CD4-positive, alpha-beta T cell treated with Interleukin-1 beta for 1 hour (primary cell): ENCODE measurements around the gene HFE.
"Not testable (repeated sequence)": the region's sequence is repeated elsewhere in the genome, so short reads cannot be mapped to it uniquely, and the experiment has no call there.

ENCODE experiments used
- DNase-seq, 2 donors: peaks; one replicate each; pipeline ENCODE4 v3.0.0-alpha.2; 2020 to 2022

Gene HFE, protein sequence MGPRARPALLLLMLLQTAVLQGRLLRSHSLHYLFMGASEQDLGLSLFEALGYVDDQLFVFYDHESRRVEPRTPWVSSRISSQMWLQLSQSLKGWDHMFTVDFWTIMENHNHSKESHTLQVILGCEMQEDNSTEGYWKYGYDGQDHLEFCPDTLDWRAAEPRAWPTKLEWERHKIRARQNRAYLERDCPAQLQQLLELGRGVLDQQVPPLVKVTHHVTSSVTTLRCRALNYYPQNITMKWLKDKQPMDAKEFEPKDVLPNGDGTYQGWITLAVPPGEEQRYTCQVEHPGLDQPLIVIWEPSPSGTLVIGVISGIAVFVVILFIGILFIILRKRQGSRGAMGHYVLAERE

DNA sequence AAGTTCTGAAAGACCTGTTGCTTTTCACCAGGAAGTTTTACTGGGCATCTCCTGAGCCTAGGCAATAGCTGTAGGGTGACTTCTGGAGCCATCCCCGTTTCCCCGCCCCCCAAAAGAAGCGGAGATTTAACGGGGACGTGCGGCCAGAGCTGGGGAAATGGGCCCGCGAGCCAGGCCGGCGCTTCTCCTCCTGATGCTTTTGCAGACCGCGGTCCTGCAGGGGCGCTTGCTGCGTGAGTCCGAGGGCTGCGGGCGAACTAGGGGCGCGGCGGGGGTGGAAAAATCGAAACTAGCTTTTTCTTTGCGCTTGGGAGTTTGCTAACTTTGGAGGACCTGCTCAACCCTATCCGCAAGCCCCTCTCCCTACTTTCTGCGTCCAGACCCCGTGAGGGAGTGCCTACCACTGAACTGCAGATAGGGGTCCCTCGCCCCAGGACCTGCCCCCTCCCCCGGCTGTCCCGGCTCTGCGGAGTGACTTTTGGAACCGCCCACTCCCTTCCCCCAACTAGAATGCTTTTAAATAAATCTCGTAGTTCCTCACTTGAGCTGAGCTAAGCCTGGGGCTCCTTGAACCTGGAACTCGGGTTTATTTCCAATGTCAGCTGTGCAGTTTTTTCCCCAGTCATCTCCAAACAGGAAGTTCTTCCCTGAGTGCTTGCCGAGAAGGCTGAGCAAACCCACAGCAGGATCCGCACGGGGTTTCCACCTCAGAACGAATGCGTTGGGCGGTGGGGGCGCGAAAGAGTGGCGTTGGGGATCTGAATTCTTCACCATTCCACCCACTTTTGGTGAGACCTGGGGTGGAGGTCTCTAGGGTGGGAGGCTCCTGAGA lies at the start of gene HFE:
Gene HFE, plus strand, starts transcription at position 146 of the 832 bp plus-strand sequence. Its CDS starts 12 bp downstream, at position 158.
- DNase-seq: peak; percentile 24 to 32

DNA sequence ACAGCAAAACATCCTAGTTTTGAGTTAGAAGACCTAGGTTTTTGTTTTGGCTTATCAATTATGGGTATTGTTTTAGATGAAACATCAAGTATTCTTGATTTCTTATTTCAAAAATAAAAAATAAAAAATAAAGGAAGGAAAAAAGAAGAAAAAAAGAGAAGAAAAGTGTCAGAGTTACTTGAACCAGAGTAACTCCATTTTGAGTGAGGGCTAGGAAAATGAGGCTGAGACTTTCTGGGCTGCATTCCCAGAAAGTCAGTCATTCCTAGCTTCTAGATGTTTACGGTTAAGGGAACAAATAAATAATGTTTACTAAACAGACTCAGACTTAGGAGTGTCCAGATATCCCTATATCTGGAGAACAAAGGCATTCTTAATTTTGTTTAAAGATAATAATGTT lies 45.3 kb upstream of the HFE start:
- no peak for DNase-seq

DNA sequence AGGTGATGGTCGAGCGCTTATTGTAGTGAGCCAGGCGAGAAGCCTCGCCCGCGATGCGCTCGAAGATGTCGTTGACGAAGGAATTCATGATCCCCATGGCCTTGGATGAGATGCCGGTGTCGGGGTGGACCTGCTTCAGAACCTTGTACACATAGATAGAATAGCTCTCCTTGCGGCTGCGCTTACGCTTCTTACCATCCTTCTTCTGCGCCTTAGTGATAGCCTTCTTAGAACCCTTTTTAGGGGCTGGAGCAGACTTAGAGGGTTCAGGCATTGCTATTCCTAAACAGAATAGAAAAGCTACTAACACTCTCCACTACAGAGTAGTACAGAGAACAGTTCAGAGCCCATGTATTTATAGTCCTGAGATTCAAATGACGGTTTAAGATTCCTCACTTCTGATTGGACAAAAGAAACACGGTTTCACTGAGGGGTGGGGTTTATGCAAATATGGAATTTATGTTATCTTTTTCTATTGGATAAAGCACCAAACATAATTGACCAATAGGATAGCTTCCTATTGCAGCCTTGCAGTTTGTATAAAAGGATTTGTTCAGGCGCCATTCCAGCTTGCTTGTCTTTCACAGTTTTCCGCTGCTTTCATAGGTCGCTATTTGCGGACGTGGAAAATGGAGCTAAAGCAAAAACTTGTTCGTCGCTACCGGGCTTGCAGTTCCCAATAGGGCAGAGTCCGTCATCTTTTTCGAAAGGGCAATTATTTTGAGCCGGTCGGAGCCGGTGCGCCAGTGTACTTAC lies 43.7 kb upstream of the HFE start:
- peak; percentile 80 to 95 for DNase-seq

DNA sequence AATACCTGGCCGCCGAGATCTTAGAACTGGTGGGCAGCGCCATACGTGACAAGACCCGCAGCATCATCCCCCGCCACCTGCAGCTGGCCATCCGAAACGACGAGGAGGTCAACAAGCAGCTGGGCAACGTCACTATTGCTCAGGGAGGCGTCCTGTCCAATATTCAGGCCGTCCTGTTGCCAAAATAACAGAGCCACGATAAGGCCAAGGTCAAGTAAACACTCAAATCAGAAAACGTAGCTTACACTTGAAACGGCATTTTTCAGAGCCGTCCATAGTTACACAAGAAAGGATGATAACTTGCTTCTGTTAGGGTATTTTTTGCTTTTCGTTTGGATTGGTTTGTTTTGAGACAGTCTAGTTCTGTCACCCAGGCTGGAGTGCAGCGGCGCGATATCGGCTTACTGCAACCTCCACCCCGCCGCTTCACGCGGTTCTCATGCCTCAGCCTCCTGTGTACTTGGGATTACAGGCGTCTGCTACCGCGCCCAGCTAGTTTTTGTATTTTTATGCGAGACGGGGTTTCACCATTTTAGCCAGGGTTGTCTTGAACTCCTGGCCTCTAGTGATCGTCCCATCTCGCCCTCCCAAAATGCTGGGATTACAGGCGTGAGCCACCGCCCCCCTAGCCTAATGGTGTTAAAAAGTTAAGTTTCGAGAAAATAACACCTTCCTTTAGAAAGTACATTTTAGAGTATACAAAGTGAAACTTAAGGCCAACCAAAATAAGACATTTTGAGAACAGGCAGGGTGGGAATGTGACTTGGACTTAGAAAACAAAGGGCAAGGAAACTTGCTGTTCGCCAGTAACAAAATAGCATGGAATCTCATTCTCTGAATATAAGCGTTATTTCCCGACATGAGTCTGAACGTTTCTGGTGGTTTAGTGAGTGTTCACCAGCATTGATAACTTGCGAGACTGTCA lies 42.8 kb upstream of the HFE start:
- DNase-seq: peak; percentile 46 to 47

DNA sequence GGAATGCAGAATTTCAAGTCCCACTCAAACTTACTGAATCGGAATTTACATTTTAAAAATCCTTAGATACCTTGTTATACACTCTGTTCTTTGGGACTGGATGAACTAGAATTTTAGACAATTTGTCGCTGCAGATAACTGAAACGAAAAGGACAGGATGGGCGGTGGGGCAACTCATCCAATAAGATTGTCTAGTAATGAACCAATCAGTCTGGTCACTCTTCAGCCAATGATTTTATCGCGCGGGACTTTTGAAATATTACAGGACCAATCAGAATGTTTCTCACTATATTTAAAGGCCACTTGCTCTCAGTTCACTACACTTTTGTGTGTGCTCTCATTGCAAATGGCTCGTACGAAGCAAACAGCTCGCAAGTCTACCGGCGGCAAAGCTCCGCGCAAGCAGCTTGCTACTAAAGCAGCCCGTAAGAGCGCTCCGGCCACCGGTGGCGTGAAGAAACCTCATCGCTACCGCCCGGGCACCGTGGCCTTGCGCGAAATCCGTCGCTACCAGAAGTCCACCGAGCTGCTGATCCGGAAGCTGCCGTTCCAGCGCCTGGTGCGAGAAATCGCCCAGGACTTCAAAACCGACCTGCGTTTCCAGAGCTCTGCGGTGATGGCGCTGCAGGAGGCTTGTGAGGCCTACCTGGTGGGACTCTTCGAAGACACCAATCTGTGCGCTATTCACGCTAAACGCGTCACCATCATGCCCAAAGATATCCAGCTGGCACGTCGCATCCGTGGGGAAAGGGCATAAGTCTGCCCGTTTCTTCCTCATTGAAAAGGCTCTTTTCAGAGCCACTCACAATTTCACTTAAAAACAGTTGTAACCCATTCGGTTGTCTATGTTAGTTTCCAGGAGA lies 41.9 kb upstream of the HFE start:
- DNase-seq: peak; percentile 86 to 95

DNA sequence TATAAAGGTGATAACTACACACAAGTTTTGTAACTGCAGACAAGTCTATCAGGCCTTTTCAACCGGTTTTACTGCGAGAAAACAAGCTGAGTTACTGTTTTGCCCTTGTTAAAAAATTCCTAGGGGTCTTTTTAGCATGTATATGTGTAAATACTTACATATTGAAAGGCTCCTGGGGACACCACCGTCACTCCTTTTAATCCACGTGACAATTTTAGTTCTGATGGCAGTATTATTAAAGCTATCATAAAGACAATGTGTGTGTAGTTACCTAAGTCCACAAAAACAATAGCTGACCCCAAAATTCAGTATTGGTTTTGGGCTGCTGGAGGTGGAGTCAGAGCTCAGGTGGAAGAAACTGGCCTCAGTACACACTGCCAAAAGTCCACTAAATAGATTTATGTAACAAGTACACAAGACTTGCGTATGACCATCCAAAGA lies 41.3 kb upstream of the HFE start:
- DNase-seq: no peak

DNA sequence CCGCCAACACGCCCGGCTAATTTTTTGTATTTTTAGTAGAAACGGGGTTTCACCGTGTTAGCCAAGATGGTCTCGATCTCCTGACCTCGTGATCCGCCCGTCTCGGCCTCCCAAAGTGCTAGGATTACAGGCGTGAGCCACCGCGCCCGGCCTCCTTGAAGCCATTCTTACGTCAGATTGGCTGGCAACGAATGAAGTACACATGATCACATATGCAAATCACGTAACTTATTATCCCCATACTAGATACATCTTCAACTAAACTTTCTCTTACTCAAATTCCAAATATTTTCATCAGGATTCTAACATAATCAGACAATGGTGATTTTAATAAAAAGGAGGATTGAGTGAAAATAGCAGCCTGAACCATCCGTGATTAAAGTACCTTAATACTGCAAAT lies 39.9 kb upstream of the HFE start:
- not testable (repeated sequence) for DNase-seq

DNA sequence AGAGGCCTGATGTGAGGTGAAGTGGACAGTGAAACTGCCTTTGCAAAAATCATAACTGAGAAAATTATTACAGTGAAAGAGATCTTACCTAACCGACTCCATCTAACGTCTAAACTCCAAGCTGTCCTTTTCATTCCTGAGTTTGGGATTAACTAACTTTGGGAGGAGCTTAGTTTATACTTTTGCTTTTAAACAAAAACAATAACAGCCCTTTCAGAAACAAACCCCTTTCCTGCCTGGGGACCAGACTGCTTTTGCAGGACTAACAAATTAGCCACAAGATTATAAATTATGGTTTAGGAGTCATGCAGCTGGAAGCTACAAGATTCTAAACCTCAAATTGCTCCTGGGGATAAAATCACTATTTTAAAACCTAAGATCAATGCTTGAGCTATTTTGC lies 38.6 kb upstream of the HFE start:
- no peak for DNase-seq

DNA sequence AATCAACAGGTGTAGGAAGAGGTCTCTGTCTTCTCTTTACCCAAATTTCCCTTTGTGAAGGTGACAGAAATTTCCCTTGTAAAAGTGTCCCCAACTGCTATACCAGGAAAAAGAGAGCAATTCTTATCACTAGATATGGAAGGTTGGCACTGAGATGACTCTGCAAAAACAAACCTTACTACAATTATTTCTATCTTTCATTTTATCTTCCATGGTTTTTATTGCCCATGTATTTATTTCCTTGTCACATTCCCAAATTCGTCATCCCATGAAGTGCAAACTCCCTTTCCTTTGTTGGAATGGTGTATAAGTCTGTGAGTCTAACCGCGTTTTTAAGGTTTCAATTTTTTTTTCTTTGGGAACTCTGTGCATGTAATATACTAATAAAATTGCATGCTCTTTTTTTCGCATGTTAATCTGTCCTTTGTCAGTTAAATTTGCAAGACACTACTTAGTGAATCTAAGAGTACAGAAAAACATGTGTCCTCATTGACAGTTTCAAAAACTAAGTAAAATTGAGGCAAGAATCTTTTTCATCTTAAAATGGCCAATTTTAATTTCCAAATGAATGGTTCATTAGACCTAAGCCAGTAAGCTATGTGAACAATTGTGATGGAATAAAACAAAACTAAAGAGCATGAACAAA lies 35.4 kb upstream of the HFE start:
- DNase-seq: no peak

DNA sequence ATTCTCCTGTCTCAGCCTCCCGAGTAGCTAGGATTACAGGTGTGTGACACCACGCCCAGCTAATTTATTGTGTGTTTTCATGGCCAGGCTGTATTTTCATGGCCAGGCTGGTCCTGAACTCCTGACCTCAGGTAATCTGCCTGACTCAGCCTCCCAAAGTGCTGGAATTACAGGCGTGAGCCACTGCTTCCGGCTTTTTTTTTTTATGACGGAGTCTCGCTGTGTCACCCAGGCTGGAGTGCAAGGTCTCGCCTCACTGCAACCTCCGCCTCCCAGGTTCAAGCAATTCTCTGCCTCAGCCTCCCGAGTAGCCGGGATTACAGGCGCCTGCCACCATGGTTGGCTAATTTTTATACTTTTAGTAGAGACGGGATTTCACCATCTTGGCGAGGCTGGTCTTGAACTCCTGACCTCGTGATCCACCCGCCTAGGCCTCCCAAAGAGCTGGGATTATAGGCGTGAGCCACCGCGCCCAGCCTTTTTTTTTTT lies 34.4 kb upstream of the HFE start:
- not testable (repeated sequence) for DNase-seq

DNA sequence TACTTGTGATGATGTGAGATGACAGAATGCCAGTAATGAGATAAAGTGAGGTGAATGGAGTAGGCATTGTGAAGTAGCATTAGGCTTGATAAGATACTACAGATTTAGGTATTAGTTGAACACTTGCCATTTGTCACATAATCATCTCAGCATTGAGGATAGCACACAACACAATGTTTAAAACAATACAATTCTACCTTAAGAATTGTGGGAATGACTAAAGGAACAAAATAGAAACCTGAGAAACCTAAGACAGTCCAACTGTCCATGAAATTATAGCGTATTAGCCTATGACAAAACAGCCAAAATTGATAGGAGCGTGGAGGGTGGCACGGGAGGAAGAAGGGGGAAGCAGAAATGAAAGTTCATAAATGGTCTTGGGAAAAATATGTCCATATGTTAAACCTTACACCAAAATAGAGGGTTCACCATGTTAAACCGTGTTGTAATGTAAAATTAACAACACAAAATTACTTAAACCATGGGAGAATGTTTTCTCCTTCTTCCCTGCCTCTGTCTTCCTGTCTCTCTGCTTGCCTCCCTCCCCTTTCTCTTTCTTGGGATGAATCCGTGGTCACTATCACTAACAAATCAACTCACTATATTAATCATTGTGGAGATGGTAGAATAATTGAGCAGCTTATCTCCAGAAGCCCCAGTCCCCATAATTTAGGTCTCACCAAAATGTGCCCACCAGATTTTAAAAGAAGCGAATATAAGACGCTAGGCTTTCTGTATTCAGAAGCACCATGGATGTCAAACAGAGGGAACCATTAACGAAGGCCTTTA lies 33.0 kb upstream of the HFE start:
- no peak for DNase-seq

DNA sequence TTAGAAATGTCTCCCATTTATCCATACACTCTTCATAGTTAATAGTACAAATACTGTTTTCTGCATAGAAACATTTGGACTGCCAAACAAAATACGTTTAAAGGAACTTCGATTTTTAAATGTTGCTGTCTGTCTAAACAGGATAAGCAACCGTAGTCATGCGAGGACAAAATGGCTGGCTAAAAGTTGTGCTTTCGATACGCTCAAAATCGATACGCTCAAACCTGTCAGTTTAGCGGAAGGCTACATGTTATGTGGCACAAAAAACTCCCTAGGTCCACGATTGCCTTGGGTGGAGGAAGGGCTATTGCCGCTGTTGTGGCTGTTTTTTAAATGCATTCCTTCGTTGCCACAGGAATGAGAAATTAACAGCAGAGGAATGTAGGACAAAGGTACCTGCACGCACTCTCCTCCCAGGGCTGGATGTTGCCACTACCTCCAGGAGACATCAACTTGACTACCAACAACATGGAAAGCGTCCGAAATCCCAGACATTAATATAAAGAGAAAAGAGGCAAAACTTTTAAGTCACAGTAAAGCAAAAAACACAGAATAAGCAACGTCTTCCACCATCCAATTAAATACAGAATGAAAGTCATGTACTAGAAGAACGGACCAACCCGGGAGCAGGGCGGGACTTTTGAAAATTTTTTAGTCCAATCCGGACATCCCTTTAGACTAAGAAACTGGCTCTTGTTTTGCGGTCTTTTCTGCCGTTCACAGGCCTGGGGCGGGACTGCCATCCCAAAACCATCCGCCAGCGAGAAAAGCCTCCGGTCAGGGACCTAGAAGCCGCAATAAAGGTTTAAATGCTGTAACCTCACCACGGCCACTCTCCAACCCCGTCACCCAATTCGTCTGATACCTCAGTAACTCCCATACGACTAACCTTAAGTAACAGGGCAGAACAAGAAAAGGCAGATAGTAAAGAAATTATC lies 32.2 kb upstream of the HFE start:
- peak; percentile 90 to 93 for DNase-seq

DNA sequence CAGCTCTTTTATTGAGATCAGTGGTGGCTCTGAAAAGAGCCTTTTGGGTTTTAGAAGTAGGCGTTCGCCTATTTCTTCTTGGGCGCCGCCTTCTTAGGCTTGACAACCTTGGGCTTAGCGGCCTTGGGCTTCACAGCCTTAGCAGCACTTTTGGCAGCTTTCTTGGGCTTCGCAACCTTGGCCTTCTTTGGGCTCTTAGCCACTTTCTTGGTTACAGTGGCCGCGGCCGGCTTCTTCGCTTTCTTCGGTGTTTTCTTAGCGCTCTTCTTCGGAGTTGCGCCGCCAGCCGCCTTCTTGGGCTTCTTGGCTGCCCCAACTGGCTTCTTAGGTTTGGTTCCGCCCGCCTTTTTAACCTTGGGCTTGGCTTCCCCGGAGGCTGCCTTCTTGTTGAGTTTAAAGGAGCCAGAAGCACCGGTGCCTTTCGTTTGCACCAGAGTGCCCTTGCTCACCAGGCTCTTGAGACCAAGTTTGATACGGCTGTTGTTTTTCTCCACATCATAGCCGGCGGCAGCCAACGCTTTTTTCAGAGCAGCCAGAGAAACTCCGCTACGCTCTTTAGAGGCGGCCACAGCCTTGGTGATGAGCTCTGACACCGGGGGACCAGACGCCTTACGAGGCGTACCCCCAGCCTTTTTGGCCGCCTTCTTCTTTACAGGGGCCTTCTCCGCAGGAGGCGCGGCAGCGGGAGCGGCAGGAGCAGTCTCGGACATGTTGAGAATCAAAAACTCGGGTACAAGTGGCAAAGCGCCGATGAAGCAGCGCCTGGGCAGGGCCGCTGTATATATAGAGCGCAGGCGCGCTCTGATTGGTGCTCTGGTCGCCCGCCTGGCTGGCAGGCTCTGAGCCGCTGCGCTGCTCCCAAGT lies 31.3 kb upstream of the HFE start:
- peak; percentile 92 to 93 for DNase-seq

DNA sequence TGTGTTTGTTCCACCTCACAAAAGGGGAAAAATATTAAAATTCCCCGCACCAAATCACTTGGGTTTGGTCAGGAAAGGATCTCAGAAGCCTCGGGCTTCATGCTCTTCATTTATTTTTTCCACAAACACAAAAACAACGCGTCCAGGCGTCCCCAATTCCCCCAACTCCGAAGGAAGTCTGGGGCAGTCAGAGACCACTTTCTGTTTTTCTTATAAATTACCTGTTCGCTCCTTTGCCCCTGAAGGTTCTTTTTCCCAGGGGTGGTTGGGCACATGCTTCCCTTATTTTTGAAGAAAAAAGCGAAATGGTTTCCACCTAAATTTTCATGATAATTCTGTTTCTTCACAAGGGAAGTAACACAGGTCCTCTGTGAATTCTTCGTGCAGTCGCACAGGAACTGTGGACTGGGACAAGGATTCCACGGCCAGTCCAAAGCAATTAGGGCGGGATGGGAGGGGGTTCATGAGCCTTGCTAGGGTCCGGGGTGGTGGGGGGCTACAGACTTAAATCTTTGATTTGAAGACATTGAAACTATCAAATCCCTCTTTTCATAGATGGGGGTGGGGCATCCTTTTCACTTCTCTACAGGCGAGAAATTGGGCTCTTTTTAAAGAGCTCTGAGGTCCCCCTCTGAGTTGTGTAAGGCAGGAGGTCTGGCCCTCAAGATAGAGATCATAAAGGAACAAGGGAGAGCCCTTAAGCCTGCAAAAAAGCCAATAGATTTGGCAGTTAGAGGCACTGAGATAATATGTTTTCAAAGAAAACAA lies 30.5 kb upstream of the HFE start:
- peak in 1 of 2 donors; percentile 31 for DNase-seq

DNA sequence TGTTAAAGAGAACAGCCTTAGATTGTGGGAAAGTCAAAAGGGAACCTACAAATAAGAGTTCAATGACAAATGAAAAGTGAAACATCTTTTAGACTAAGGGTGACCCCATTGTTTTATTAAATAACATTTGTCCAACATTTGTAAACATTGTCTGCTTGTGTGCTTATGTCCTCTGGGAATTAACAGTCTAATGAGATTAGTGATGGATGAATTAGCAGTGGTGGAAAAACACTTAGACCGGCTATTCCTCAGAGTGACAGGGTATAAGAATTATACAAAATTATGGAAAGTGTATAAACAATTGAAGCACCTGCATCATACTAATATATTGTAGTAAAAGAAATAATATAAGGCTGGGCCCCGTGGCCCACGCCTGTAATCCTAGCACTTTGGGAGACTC lies 29.3 kb upstream of the HFE start:
- no peak for DNase-seq

DNA sequence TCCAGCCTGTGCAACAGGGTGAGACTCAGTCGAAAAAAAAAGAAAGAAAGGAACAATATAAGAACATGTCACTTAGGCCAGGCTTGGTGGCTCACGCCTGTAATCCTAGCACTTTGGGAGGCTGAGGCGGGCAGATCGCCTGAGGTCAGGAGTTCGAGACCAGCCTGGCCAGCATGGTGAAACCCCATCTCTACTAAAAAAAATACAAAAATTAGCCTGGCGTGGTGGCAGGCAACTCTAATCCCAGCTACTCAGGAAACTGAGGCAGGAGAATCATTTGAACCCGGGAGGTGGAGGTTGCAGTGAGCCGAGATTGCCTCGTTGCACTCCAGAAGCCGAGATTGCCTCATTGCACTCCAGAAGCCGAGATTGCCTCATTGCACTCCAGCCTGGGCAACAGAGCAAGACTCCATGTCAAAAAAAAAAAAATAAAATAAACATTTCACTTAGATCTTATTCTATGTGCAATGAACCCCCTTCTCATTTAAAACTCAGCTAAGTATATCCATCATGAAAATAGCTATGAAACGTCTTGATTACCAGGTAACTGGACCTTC lies 28.7 kb upstream of the HFE start:
- DNase-seq: not testable (repeated sequence)
